Nucleus accumbens (tissue), 56 donors: ENCODE results near the gene HNRNPAB.

Experiments used
- DNase-seq, 56 donors: peaks; one replicate each; lab custom pipeline; 2025; lab: John Stamatoyannopoulos, UW

The HNRNPAB gene

GRCh38 chr5:178204182-178204934 is at the start of gene HNRNPAB:
HNRNPAB (plus strand) TSS chr5:178204533; CDS start chr5:178204838, 305 bp downstream.
- peak; percentile 73 to 97 (median 92) for DNase-seq

- DNase-seq = no peak
Measured at GRCh38 chr5:178155065-178155464, 49.3 kb upstream of the HNRNPAB start.

DNA sequence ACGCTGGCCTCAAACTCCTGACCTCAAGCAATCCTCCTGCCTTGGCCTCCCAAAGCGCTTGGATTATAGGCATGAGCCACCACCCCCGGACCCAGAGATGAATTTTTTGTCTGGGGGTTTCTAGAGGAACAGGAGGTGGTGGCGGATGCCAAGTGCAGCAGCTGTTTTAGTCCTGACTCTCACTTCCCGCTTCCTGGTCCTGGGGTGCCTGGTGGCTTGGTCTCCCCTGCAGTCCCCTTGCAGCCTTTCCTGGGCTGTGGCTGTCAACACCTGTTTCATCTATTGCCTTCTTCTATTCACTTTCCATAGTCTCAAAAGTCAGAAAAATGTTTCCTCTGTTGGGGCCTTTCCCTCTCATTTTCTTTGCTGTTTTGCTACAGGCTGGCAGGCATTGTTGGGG is 44.2 kb upstream of the HNRNPAB start:
- DNase-seq = no peak

GRCh38 chr5:178162481-178162880 is 41.9 kb upstream of the HNRNPAB start:
- no peak for DNase-seq

DNA sequence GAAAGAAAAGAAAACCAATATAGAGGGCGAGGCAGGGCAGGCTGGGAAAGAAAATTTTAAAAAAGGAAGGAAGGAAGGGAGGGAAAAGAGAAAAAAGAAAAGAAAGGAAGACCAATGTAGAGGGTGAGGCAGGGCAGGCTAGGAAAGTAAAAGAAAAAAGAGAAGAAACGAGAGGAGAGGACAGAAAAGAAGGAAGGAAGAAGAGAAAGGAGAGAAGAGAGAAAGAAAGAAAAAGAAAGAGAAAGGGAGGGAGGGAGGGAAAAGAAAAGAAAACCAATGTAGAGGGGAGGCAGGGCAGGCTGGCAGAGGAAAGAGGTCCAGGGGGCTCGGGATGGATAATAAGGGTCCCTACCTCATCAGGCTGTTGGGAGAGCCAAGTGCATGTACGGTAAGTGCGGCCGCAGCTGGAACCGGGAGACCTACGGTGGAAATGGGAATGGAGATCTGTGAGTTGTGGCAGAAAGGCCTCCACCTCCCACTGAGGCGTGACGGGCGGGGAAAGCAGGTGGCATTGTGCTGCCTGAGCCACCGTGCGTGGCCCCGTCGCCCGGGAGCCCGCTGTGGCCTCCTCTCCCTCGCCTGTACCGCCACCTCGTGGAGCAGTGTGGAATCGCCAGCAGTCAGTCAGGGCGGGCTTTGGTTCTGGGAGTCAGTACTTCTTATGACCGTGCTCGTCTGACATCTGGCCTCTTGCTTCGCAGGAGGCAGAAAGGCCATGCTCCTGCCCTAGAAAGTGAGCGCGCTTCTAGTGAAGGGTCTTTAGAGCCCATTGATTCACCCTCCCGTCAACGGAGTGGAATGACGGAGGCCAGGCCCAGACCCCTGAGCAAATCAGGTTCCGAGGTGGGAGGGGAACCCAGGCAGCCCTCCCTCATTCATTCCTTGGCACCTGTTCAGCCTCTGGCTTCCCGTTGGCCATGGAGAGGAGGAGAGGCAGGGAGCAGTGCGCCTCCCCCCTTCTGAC is 40.3 kb upstream of the HNRNPAB start:
- peak in 53 of 56 donors; percentile 11 to 90 (median 61) for DNase-seq

DNA sequence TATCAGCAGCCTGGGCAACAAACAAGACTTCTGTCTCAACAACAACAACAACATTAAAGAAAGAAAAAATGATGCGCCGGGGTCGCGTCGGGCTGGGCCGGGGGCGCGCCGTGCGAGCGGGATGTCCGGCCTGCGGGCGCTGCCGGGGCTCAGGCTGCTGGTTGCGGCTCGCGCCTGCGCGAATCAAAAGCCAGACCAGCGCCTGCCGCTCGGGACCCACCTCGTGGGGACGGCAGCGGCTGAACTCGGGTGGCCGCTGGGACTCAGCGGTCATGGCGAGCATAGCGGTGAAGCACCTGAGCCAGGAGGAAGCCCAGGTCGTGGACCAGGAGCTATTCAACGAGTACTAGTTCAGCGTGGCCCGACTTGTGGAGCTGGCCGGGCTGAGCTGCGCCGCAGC is 38.8 kb upstream of the HNRNPAB start:
- no peak for DNase-seq

DNA sequence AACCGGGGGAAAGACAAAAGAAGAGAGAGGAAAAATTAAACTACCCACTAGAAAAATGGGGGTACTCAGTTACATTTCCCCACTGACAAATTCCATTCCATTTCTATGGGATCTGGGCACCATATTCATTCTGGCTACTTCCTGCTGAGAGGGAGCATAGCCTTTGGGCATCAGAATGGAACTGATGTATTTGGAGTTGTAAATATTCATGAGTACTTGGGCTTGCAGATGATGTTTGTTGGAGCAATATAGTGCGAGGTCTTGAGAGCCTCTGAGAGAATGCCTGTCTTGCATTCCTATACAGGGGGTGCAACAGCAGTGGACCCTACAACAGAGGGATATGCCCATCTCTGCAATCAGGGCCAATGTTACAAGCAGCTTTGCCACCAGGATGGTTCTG is 33.9 kb upstream of the HNRNPAB start:
- no peak for DNase-seq

- DNase-seq = no peak
Measured at GRCh38 chr5:178174456-178174855, 29.9 kb upstream of the HNRNPAB start.

- DNase-seq = no peak
Measured at GRCh38 chr5:178176791-178177190, 27.5 kb upstream of the HNRNPAB start.

DNA sequence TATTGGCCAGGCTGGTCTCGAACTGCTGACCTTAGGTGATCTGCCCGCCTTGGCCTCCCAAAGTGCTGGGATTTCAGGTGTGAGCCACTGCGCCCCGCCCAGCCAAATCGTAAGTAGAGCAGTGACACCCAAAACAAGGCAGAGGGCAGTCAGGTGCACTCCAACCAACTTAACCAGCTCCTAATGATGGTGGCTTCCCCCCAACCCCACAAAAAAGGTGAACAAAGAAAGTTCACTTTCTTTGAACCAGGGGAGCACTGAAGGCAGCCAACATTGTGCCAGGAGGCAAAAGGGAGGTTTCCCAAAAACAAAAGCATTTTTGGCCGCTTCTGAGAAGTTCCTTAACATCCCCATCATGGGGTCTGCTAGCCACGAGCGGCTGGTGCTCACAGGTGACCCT is 26.8 kb upstream of the HNRNPAB start:
- DNase-seq = no peak

DNA sequence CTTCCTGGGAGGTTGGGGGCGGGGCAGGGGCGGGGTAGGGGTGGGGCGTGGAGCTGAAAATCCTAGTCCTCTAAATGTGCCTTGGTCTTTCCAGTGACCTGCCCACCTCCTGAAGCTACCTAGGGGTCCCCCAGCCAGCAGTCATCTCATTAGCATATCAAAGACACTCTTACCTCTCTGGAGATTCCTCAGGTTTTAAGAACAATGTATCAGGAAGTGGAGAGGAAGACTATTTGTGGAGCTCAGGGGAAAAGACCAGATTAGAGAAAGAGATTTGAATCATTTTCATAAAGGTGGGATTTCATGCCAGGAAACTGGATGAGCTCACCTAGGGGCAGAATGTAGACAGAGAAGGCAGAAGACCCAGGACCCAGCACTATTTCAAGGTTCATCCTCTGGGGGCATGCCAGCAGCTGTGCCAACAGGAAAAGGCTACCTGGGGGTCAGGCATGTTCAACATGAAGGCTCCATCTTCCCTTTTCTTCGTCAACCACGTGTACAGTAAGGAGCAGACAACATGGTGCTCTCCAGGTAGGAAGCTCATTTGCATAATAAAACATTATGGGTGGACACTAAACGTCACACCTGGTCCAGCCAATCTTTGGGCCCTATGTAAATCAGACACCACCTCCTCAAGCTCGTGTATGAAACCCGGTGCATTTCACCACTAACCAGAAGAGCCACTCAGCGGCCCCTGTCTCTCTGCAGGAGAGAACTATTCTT is 24.0 kb upstream of the HNRNPAB start:
- no peak for DNase-seq

- no peak for DNase-seq
Measured at GRCh38 chr5:178182158-178182876, 22.0 kb upstream of the HNRNPAB start.

DNA sequence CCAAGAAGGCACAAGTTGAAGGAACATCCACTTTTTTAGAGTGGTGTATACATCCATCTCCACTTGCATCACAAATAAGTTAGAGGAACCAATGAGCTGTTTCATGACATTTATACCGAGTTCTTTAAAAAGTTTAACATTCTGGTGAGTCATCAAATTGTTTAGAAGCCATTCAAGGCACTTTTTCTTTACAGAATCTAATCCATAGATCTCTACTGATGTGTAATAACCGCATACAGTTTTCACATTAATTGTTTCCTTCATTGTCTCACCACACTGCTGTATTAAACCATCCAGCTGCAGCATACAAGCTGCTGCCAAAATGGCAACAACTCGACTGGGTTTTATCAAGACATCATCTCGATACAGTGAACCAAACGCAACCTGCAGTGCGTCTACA is 17.9 kb upstream of the HNRNPAB start:
- no peak for DNase-seq

GRCh38 chr5:178187014-178187413 is 17.3 kb upstream of the HNRNPAB start, which contains the start of gene GMCL2:
GMCL2 (minus strand) TSS chr5:178187371; CDS start chr5:178187299, 72 bp downstream.
- DNase-seq = no peak

GRCh38 chr5:178189433-178189832 is 14.9 kb upstream of the HNRNPAB start:
- no peak for DNase-seq

DNA sequence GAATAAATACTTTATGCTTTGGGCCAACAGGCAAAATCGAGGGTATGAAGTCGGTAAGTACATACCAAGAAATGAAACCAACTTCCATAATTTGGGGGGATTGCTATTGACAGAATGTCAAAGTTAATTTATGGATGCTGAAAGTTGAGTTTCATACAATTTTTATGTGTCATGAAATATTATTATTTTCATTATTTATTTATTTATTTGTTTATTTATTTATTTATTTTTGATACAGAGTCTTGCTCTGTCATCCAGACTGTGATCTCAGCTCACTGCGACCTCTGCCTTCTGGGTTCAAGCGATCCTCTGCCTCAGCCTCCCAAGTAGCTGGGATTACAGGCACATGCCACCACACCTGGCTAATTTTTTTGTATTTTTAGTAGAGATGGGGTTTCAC is 12.7 kb upstream of the HNRNPAB start:
- no peak for DNase-seq

GRCh38 chr5:178192244-178192643 is 12.1 kb upstream of the HNRNPAB start:
- DNase-seq = no peak

DNA sequence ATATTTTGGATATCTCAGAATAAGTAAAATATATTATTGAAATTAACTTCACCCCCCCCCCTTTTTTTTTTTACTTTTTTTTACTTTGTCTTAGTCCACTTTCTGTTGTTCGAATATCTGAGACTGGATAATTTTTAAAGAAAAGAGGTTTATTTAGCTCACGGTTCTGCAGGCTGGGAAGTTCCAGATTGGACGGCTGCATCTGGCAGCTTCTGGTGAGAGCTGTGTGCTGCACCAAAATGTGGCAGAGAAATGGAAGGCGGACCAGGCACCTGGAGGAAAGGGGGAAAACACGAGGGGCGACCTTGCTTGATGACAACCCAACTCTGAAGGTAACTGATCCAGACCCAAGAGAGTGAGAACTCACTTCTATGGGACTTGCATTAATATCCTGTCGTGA is 11.5 kb upstream of the HNRNPAB start:
- DNase-seq = no peak

DNA sequence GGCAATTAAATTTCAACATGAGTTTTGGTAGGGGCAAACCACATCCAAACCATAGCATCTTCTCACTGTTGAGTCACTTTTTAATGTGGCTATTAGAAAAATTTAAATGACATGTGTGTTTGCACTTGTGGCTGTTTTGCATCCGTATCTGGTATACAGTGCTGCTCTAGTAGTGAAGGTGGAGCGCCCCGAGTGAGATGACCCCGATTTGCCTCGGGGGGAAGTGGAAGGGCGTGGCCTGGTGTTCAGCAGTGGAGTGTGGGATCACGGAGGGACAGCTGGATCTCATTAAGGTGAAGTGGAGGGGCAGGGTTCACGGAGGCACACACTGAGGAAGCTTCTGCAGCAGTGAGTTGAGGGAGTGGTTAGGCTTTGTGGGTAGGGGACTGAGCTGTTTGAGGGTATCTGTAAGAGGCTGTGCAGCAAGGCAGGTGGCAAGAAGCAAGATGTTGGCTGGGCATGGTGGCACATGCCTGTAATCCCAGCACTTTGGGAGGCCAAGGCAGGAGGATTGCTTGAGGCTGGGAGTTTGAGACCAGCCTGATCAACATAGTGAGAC is 11.0 kb upstream of the HNRNPAB start:
- no peak for DNase-seq

DNA sequence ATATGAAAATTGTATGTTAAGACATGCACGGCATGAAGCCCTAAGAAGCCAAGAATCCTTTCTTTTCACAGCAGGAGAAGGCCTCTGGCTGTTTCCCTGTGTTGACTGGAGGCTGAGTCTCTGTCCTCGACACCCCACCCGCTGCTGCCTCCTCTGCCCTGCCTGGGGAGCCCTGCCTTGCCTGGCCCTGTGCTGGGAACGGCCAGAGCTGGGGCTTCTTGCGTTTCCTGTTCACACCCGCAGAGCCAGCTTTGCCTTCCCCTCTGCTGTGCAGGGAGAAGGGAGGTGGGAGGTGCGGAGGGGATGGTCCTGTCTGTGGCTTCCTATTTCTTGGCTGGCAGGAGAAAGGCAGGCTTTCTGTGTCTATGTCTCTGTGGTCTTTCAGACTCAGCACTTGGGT is 10.3 kb upstream of the HNRNPAB start:
- no peak for DNase-seq
